Left forelimb (tissue), 1 donor: Measurements from ENCODE around the gene COX5B.
"Not testable (repeated sequence)": the region's sequence is repeated elsewhere in the genome, so short reads cannot be mapped to it uniquely, and the experiment has no call there.

ENCODE experiments used
- DNase-seq: peaks from one replicate; pipeline ENCODE4 v3.0.0-alpha.2; 2018; ENCODE audit warnings: low spot score

COX5B gene

GRCh38 chr2:97645695-97646629 is at the start of gene COX5B:
Gene COX5B (plus strand): TSS chr2:97646062. CDS start chr2:97646087, 25 bp downstream.
- peak; percentile 99 for DNase-seq

- DNase-seq: not testable (repeated sequence)
These were observed 49.7 kb upstream of the COX5B start for GRCh38 chr2:97596180-97596579.

- DNase-seq: not testable (repeated sequence)
These were observed 44.3 kb upstream of the COX5B start for GRCh38 chr2:97601537-97601936.

GRCh38 chr2:97605109-97605508 is 40.8 kb upstream of the COX5B start:
- DNase-seq: not testable (repeated sequence)

GRCh38 chr2:97605524-97606339 is 40.1 kb upstream of the COX5B start:
- not testable (repeated sequence) for DNase-seq

- DNase-seq: not testable (repeated sequence)
These were observed 37.1 kb upstream of the COX5B start for GRCh38 chr2:97608745-97609144.

- DNase-seq: not testable (repeated sequence)
These were observed 34.0 kb upstream of the COX5B start for GRCh38 chr2:97611895-97612294.

GRCh38 chr2:97615746-97616145 is 30.1 kb upstream of the COX5B start:
- DNase-seq: not testable (repeated sequence)

GRCh38 chr2:97617911-97618310 is 28.0 kb upstream of the COX5B start:
- DNase-seq: no peak

- DNase-seq: not testable (repeated sequence)
These were observed 26.7 kb upstream of the COX5B start for GRCh38 chr2:97618939-97619827.

- DNase-seq: not testable (repeated sequence)
These were observed 25.4 kb upstream of the COX5B start for GRCh38 chr2:97620492-97620891.

GRCh38 chr2:97622976-97623375 is 22.9 kb upstream of the COX5B start:
- not testable (repeated sequence) for DNase-seq

GRCh38 chr2:97625354-97626048 is 20.4 kb upstream of the COX5B start:
- DNase-seq: not testable (repeated sequence)

GRCh38 chr2:97626049-97626430 is 19.8 kb upstream of the COX5B start:
- DNase-seq: not testable (repeated sequence)

GRCh38 chr2:97644023-97644717 is 1.7 kb upstream of the COX5B start:
- DNase-seq: no peak

- no peak for DNase-seq
These were observed 659 bp upstream of the COX5B start for GRCh38 chr2:97645112-97645694.

- DNase-seq: no peak
These were observed 1.1 kb downstream of the COX5B start for GRCh38 chr2:97646977-97647376.

GRCh38 chr2:97651114-97651513 is 5.3 kb downstream of the COX5B start:
- DNase-seq: no peak

GRCh38 chr2:97653473-97653872 is 7.6 kb downstream of the COX5B start:
- no peak for DNase-seq

- no peak for DNase-seq
These were observed 8.0 kb downstream of the COX5B start for GRCh38 chr2:97653874-97654273.
